GM20000 (cell line): ENCODE measurements around the gene ZNF586.
"Not testable (repeated sequence)": the region's sequence is repeated elsewhere in the genome, so short reads cannot be mapped to it uniquely, and the experiment has no call there.

Experiments used
- DNase-seq: peaks from one replicate; pipeline ENCODE4 v3.0.0; 2012; ENCODE audit warnings: low spot score
- CTCF ChIP-seq: IDR thresholded peaks from 2 replicates; pipeline ENCODE4 v1.5.1; 2012; ENCODE audit warnings: mild to moderate bottlenecking, control low read depth; ENCODE audit errors: extremely low read depth, missing control alignments

ZNF586 gene

GRCh38 chr19:57800696-57801095, 31.2 kb downstream of the ZNF586 start:
- no peak for DNase-seq
- no peak for TF ChIP-seq CTCF

- DNase-seq = no peak
- TF ChIP-seq CTCF = peak; percentile 38
Observed at GRCh38 chr19:57802269-57802668, 32.8 kb downstream of the ZNF586 start.

GRCh38 chr19:57803265-57803593, 33.8 kb downstream of the ZNF586 start:
- TF ChIP-seq CTCF = no peak
- DNase-seq = no peak

GRCh38 chr19:57803594-57804325, 34.3 kb downstream of the ZNF586 start:
- DNase-seq = no peak
- TF ChIP-seq CTCF = no peak

GRCh38 chr19:57807541-57807940, 38.1 kb downstream of the ZNF586 start:
- TF ChIP-seq CTCF = no peak
- no peak for DNase-seq

- not testable (repeated sequence) for DNase-seq
Observed at GRCh38 chr19:57810410-57811295, 41.2 kb downstream of the ZNF586 start.

GRCh38 chr19:57812226-57812625, 42.8 kb downstream of the ZNF586 start:
- DNase-seq = no peak
- TF ChIP-seq CTCF = no peak

GRCh38 chr19:57812975-57813820, 43.7 kb downstream of the ZNF586 start:
- not testable (repeated sequence) for DNase-seq
